Activated CD4-positive, alpha-beta T cell treated with anti-CD3 and anti-CD28 coated beads, Interleukin-2, amount 50 U/mL, for 24 hours (primary cell): ENCODE measurements around the gene CEP290.
"Not testable (repeated sequence)": the region's sequence is repeated elsewhere in the genome, so short reads cannot be mapped to it uniquely, and the experiment has no call there.

Experiments used
- DNase-seq, 2 donors: peaks; one replicate each; pipeline ENCODE4 v3.0.0-alpha.2; 2020; ENCODE audit warnings: low read depth in 1 of 2, low spot score in 1 of 2

CEP290 gene

DNA sequence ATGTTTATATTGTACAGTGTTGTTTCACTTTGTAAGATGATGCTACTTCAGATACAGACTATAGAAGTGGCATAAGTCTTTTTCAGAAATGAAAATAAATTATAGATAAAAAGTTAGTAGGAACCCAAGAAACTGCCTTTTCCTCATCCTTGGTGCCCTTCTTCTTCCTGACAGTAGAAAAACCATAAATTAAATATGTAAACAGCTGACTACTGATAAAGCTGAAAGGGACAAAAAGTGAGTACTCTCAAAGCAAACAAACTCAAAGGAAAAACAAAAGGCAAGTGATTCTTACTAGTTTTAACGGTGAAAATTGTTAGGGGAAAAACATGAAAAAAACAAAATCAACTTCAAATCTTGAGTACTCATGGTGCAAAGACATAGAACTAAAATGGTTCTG is 104.1 kb downstream of the CEP290 start:
- DNase-seq, result no peak

DNA sequence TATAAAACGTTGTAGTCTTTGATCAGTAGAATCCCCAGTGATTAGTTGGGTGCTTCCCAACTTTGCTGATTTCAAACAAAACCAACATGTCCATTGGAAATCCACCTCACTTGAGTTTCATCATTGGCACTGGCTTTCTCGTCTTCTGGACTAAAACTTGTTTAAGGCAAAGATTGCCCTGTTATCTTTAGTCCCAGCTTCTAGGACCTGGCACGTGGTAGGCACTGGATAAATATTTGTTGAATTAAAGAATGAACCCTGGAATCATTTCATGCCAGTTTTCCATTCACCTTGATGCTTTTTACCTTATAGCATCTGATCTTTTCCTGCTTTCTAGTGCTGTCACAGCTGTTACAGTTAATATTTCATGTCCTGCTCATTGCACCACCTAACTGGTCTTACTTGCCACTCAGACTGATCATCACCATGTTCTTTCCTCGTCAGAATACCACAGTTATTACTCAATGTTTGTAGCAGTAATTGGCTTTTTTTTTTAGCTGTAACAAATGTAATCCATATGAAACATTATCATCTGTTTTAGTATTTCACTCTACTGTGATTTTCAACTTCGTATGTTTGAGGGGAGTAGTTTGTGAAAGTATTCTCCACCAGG is 105.4 kb downstream of the CEP290 start:
- no peak for DNase-seq

DNA sequence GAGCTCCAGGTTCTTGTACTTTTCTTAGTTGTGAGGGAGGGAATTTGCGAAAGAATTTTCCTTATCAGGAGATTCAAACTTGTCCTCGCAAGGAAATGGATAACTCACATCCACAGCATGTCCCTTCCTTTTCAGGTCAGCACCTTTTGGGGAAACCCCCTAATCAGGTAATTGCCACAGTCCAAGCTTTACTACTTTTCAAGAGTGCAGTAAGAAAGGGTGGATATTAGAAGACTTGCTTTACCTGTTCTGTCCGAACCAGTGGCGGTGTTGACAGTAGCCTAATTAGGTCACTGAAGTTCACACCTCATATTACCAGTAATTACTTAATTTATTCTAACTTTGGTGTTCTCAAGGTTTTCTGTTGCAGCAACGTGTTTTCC is 106.0 kb downstream of the CEP290 start:
- no peak for DNase-seq

DNA sequence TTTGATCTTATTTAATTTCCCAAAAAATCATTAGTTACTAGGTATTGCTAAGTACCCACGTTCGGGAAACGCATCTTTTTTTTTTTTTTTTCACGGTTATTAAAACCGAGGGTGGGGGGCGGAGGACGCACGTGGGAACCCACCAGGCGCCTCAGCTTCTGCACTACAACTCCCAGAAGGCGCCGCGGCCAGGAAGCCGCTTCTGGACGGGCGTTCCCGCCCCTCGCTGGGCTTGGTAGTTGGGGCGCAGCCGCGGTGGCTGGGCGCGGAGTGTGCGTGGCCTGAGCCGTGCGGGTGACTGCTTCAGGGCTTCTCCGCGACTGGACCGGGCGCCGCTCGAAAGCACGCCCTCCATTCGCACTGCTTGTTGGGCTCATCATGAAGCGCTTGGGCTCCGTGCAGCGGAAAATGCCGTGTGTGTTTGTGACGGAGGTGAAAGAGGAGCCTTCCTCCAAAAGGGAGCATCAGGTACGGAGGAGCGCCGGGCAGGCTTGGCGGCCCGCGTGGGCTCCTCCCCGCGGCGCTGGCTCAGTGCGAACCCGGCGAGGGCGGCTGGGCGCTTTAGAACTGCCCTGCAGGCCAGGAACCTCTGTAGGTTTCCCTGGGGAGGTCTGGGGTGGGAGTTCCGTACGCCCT is 106.5 kb downstream of the CEP290 start:
- DNase-seq, result peak; percentile 73 to 79

DNA sequence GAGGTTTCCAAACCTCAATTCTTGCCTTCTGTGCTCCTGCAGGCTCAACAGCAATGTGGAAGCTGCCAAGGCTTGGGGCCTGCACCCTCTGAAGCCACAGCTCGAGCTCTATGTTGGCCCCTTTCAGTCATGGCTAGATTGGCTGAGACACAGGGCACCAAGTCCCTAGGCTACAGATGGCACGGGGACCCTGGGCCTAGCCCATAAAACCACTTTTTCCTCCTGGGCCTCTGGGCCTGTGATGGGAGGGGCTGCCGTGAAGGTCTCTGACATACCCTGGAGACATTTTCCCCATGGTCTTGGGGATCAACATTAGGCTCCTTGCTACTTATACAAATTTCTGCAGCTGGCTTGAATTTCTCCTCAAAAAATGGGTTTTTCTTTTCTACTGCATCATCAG is 110.7 kb downstream of the CEP290 start:
- DNase-seq, result not testable (repeated sequence)

DNA sequence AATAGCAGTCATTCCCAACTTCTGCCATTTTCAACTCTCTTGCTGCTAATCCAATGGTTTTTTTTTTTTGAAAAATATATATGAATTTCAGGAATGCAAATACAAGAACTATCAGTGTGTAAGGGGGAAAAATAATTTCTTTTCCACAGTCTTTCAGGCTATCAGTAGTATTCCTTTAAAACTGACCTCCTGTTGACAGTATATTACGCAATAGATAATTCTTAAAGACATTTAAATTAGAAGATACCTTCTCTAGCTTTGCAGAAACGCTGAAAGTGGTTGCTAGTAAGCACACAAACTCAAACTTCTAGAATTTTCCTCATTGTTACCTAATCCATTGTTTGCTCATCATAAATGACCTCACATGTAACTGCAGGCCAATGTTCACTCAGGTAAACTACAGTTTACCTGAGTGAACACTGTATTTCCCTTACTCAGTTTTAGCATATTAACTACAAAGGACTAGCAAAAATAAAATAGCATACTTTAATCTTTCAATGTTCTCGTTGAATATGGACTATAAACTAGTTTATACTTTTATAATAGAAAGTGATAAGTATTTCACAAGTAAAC is 112.7 kb downstream of the CEP290 start, which contains the start of gene C12orf50:
Gene C12orf50 (minus strand): TSS at position 309 of the 573 bp plus-strand sequence. CDS start 2,439 bp downstream, outside the sequence.
- DNase-seq, result no peak

DNA sequence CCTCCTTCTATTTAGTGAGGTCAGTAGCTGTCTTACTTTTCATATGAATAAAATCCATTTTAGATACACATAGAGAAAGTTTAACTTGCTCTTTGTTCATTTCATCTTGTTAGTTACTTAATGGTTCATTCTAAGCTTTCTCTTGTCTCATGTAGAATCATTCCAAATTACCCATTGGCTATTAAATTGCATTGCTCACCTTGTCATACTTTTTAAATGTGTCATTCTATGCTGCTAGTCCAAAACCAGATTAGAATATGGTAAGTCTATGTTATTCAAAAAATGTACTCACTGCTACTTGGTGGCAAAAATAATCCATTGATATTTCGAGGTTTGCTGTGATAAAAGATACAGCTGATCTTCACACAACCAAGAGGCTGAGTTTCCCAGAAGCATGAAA is 115.7 kb downstream of the CEP290 start:
- no peak for DNase-seq

DNA sequence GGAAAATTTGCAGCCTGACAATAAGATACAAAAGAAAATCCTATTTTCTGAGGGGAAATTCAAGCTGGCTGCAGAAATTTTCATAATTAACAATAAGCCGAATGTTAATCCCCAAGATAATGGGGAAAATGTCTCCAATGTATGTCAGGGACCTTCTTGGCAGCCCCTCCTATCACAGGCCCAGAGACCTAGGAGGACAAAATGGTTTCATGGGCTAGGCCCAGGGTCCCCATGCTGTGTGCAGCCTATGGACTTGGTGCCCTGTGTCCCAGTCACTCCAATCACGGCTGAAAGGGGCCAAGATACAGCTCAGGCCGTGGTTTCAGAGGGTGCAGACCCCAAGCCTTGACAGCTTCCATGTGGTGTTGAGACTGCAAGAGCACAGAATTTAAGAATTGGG is 123.9 kb downstream of the CEP290 start:
- DNase-seq, result no peak

DNA sequence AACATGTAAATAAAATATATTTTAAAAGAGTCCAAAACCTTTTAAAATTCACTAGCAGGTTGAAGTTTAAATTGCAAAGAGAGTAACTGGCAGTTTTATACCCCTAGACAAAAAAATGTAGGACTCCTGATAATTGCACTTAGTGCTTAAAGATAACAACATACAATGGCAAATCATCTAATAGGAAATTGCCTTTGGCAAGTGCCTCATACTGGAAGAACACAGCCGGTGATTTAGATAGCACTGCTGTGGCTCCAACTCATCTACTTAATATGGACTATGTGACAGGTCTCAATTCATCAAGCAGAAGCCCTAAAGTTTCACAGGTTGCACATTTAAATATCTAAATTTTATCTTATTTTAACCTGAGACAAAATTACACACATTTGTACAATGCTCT is 126.1 kb downstream of the CEP290 start:
- no peak for DNase-seq

DNA sequence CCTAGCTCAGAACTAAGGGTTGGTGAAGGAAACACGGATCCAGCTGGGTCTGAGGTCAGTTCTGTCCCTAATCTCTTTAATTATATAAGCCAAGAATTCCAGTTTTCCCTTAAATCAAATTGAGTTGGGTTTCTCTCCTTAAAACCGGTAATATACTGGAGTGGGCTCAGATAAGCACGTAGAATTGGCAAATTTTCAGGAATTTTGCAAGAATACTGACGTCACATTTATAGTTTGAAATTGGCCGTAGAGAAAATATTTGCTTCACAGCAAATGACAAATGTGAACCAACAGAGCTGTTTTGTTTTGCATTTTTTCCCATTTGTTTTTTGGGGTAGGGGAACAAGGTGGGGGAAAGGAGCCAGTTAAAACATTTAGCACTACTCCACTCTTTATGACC is 130.1 kb downstream of the CEP290 start:
- no peak for DNase-seq

DNA sequence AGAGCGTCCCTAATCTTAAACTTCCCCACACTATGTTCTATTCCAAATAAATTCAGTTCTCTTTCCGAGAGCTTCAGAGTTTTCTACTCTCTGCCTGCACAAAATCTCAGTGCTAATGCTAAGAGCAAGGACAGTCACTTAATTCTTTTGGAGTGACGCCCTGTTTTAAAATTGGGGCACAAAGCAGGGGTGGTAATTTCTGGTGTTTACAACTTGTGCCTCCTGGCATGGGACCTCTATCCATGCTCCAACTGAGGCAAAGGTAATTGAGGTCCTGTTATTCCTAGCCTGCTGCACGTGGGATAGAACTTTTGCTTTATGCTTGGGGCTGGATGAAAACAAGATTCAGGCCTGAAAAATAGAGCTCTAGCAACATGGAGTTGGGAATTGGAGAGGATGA is 135.5 kb downstream of the CEP290 start:
- no peak for DNase-seq

DNA sequence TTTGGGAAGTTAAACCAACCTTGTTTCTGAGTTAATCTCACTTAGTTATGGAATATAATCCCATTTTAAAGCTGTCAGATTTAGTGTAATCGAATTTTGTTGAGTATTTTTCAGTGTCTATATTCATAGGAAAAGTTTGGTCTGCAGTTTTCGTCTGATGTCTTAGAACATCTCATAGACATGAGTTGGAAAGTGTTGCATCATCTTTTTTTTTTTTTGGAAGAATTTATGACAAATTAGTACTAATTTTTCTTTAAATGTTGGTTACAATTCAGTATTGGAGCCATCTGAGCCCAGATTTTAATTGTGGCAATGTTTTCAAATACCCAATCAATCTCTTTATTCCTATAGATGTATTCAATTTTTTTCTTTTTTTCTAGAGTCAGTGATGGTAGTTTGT is 140.6 kb downstream of the CEP290 start:
- DNase-seq, result no peak
